Suprapubic skin (tissue), 4 donors: ENCODE measurements around the gene KCTD19. TPM values are rescaled to one million over a fixed set of nuclear protein-coding genes. Genes with fewer than 3 reads are reported as not detected.

Source experiments
- DNase-seq, 2 donors: peaks; one replicate each; pipeline ENCODE4 v3.0.0-alpha.2; 2019; ENCODE audit warnings: low spot score in 2 of 2
- H3K27ac ChIP-seq: fragments of 200-600 bp; sonication (generic); one replicate; pipeline ENCODE4 v1.5.1; 2019
- H3K27me3 ChIP-seq: fragments of 200-600 bp; sonication (generic); one replicate; pipeline ENCODE4 v1.5.1; 2019
- H3K36me3 ChIP-seq: fragments of 200-600 bp; sonication (generic); one replicate; pipeline ENCODE4 v1.5.1; 2019
- H3K4me1 ChIP-seq: fragments of 200-600 bp; sonication (generic); one replicate; pipeline ENCODE4 v1.5.1; 2019
- H3K4me3 ChIP-seq: fragments of 200-600 bp; sonication (generic); one replicate; pipeline ENCODE4 v1.5.1; 2019; ENCODE audit warnings: mild to moderate bottlenecking
- H3K9me3 ChIP-seq: fragments of 200-600 bp; sonication (generic); one replicate; pipeline ENCODE4 v1.5.1; 2019
- EP300 ChIP-seq: sonication (generic); formaldehyde crosslinking; IDR thresholded peaks from one replicate; pipeline ENCODE4 v1.6.1; 2017; ENCODE audit warnings: antibody characterized with exemption
- POLR2A ChIP-seq, 2 donors: fragments of 450-650 bp; IDR thresholded peaks; one replicate each; pipeline ENCODE4 v1.6.1; 2017; ENCODE audit warnings: antibody characterized with exemption in 2 of 2, mild to moderate bottlenecking in 2 of 2, moderate library complexity in 2 of 2
- POLR2AphosphoS5 ChIP-seq, 3 donors: sonication (generic); formaldehyde crosslinking; IDR thresholded peaks; one replicate each; pipeline ENCODE4 v1.6.1; 2017; ENCODE audit warnings: antibody characterized with exemption in 3 of 3
- WGBS: methylation state at CpG from one replicate; pipeline ENCODE4 v1.1.5; 2018; 5-methylcytosine and 5-hydroxymethylcytosine counted together
- total RNA-seq, 4 donors: library from RNA; depleted of rRNA; stranded (reverse); fragments of >200 nt; gene quantifications; one replicate each; pipeline ENCODE4 v1.1.0, GENCODE V29; 2016
- TF ChIP-seq, protein P1 (sequence below), 2 donors: fragments of 200-600 bp in 1 of 2; fragments of 450-650 bp in 1 of 2; sonication (generic) in 1 of 2; IDR thresholded peaks; one replicate each; pipeline ENCODE4 v1.5.1; 2016 to 2019; ENCODE audit warnings: antibody characterized with exemption in 2 of 2, mild to moderate bottlenecking in 1 of 2, moderate library complexity in 1 of 2

KCTD19 gene
- total RNA-seq, 4 donors from 2014 or later, result 0.25 TPM; not detected in 3

DNA sequence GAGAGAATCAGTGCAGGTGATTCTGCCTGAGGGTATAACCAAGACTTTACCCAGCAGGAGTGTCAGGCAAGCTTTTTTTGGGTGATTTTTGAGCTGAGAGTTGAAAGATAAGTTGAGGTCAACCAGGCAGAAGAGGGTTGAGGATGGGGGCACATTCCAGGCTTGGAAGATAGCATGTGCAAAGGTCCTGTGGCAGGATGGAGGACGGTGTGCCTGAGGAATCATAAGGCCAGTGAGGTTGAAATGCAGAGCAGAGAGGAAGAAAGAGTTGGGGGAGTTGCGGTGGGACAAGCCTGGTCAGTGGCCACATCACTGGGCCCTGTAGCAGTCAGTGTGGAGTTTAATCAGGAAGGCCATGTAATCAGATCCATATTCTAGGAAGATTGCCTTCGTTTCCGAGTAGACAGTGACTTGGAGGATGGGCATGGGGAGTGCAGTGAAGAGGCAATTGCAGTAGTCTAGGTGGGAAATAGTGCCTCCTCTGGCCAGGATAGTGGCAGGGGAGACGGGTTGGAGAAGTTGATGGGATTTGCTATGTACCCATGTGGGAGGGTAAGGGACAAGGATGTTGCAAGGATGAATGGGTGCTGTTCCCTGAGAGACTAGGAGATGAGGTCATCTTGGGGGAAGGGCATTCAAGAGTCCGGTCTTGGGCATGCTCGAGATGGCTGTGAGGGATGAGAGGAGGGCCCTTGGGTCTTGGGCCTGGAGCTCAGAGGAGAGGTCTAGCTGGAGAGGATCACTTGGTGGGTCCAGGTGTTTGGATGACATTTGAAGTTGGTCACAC, 43.3 kb downstream of the KCTD19 start:
- H3K9me3 ChIP-seq, result no peaks in the 10 kb centered on the region
- no peak overlapping the region for H3K4me3 ChIP-seq
- no peak overlapping the region for H3K27ac ChIP-seq
- 84% methylated on average over 7 of the region's 7 CpGs for WGBS
- no peaks in the 10 kb centered on the region for H3K27me3 ChIP-seq
- H3K36me3 ChIP-seq, result peaks cover 23% of the 10 kb centered on the region
- peaks cover 20% of the 10 kb centered on the region for H3K4me1 ChIP-seq
- DNase-seq, result no peak
- TF ChIP-seq, protein P1, sequence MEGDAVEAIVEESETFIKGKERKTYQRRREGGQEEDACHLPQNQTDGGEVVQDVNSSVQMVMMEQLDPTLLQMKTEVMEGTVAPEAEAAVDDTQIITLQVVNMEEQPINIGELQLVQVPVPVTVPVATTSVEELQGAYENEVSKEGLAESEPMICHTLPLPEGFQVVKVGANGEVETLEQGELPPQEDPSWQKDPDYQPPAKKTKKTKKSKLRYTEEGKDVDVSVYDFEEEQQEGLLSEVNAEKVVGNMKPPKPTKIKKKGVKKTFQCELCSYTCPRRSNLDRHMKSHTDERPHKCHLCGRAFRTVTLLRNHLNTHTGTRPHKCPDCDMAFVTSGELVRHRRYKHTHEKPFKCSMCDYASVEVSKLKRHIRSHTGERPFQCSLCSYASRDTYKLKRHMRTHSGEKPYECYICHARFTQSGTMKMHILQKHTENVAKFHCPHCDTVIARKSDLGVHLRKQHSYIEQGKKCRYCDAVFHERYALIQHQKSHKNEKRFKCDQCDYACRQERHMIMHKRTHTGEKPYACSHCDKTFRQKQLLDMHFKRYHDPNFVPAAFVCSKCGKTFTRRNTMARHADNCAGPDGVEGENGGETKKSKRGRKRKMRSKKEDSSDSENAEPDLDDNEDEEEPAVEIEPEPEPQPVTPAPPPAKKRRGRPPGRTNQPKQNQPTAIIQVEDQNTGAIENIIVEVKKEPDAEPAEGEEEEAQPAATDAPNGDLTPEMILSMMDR (IDR thresholded peaks at IDR 0.05), result no peak
- no peak for TF ChIP-seq EP300
- TF ChIP-seq POLR2A (IDR thresholded peaks at IDR 0.05), result no peak
- TF ChIP-seq POLR2AphosphoS5 (IDR thresholded peaks at IDR 0.05), result no peak

DNA sequence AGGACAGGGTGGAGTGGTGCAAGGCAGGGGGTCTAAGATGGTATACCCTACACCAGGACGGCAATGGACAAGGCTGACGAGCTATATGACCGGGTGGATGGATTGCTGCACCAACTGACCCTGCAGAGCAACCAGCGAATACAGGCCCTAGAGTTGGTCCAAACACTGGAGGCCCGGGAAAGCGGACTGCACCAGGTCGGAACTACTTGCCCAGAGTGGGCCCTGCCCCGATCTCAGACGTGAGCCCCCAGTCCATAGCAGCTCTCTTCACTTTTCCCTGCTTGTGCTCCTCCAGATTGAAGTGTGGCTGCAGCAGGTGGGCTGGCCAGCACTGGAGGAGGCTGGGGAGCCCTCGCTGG, 44.1 kb downstream of the KCTD19 start:
- WGBS, result 94% methylated on average over 6 of the region's 10 CpGs
- no peak for DNase-seq
- no peak for TF ChIP-seq POLR2A (IDR thresholded peaks at IDR 0.05)

DNA sequence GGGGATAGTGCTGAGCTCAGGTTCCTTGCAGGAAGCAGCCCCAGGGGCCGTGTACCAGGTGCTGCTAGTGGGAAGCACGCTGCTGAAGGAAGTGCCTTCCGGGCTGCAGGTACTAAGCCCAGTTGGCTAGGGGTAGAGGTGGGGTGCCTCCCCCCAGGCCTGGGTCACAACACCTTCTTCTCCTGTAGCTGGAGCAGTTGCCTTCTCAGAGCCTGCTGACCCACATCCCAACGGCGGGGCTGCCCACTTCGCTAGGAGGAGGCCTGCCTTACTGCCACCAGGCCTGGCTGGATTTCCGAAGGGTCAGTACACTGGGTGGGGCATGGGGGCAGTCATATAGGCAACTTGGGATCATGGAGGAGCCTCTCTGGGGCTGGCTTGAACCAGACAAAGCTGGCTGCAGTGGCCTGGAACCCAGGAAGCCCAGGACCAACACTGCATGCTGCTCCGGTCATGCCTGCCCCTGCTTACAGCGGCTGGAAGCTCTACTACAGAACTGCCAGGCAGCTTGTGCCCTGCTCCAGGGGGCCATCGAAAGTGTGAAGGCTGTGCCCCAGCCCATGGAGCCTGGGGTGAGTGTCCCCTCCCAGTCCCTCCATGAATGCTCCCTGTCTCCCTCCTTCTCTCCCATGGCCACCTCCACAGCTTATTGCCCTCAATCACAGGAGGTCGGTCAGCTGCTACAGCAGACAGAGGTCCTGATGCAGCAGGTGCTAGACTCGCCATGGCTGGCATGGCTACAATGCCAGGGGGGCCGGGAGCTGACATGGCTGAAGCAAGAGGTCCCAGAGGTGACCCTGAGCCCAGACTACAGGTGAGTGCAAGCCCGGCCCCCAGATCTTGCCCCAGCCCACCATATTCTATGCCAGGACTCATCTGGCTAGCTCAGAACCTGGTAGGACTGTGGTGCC, 44.8 kb downstream of the KCTD19 start:
- no peak for DNase-seq
- peaks cover 33% of the 10 kb centered on the region for H3K4me1 ChIP-seq
- no peak overlapping the region for H3K27ac ChIP-seq
- H3K27me3 ChIP-seq, result no peaks in the 10 kb centered on the region
- H3K36me3 ChIP-seq, result peaks cover 15% of the 10 kb centered on the region
- no peaks in the 10 kb centered on the region for H3K9me3 ChIP-seq
- no peak overlapping the region for H3K4me3 ChIP-seq
- TF ChIP-seq POLR2A (IDR thresholded peaks at IDR 0.05), result no peak
- TF ChIP-seq, protein P1 (IDR thresholded peaks at IDR 0.05), result no peak
- TF ChIP-seq EP300, result no peak
- no peak for TF ChIP-seq POLR2AphosphoS5 (IDR thresholded peaks at IDR 0.05)
- WGBS, result 96% methylated on average over 10 of the region's 14 CpGs

More for the DNA sequence above, 44.1 kb downstream of the KCTD19 start:
- H3K36me3 ChIP-seq, result peaks cover 22% of the 10 kb centered on the region
- peaks cover 28% of the 10 kb centered on the region for H3K4me1 ChIP-seq
- H3K27ac ChIP-seq, result no peak overlapping the region
- H3K4me3 ChIP-seq, result no peak overlapping the region
- H3K9me3 ChIP-seq, result no peaks in the 10 kb centered on the region
- H3K27me3 ChIP-seq, result no peaks in the 10 kb centered on the region

DNA sequence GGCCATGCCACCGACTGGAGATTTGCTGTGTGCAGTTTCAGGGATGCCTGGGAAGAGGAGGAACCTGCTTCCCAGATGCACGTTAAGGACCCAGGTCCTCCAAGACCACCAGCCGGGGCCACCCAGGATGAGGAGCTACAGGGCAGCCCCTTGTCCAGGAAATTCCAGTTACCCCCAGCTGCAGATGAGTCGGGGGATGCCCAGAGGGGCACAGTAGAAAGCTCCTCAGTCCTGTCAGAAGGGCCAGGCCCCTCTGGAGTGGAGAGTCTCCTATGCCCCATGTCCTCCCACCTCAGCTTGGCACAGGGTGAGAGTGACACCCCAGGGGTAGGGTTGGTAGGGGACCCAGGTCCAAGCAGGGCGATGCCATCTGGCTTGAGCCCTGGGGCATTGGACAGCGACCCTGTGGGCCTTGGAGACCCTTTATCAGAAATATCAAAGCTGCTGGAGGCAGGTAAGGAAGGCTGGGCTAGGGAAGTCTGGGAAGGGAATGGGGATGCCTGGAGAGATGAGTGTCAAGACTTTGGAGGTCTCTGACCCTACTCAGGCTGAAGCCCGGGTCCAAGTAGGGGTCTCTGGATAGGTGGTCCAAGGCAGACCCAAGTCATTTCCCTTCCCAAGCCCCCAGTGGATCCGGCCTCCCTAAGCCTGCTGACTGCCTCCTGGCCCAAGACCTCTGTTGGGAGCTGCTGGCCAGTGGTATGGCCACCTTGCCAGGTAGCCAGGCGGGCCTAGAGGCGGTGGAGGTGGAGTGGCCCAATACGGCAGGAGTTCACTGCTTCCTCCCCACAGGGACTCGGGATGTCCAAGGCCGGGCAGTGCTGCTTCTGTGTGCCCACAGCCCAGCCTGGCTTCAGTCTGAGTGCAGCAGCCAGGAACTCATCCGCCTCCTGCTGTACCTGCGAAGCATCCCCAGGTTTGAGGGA, 46.2 kb downstream of the KCTD19 start:
- no peak for TF ChIP-seq EP300
- no peak for TF ChIP-seq POLR2AphosphoS5 (IDR thresholded peaks at IDR 0.05)
- TF ChIP-seq, protein P1 (IDR thresholded peaks at IDR 0.05), result no peak
- TF ChIP-seq POLR2A (IDR thresholded peaks at IDR 0.05), result no peak
- peaks cover 16% of the 10 kb centered on the region for H3K36me3 ChIP-seq
- no peaks in the 10 kb centered on the region for H3K27me3 ChIP-seq
- H3K4me3 ChIP-seq, result peak overlapping the region; percentile 74
- WGBS, result 92% methylated on average over 10 of the region's 15 CpGs
- H3K4me1 ChIP-seq, result peaks cover 36% of the 10 kb centered on the region
- H3K9me3 ChIP-seq, result no peaks in the 10 kb centered on the region
- no peak overlapping the region for H3K27ac ChIP-seq
- no peak for DNase-seq
